GM23248 (cell line): ENCODE measurements around the gene VASP.

Experiments
- EZH2 ChIP-seq: fragments of 200-600 bp; sonication (generic); IDR thresholded peaks from 2 replicates; pipeline ENCODE4 v1.6.1; 2018; ENCODE audit warnings: antibody characterized with exemption, mild to moderate bottlenecking; ENCODE audit not compliant: insufficient read depth, poor library complexity, severe bottlenecking
- EZH2phosphoT487 ChIP-seq: fragments of 200-600 bp; sonication (generic); IDR thresholded peaks from 2 replicates; pipeline ENCODE4 v1.6.1; 2018; ENCODE audit warnings: antibody characterized with exemption, moderate library complexity, mild to moderate bottlenecking, low read depth; ENCODE audit not compliant: insufficient read depth

GRCh38 chr19:45484273-45484945, 22.9 kb upstream of the VASP start:
- TF ChIP-seq EZH2 (no peak), EZH2phosphoT487 (no peak)
